ENCODE data around the gene GSTT2B. TPM values are rescaled to one million over a fixed set of nuclear protein-coding genes. Genes with fewer than 3 reads are reported as not detected.

Gene GSTT2B
- total and polyA plus RNA-seq, 2 of the 8 experiments (the other 6 are each of a cell fraction or from before 2014, with no cell fraction given) = 6.3 to 13.3 TPM

DNA sequence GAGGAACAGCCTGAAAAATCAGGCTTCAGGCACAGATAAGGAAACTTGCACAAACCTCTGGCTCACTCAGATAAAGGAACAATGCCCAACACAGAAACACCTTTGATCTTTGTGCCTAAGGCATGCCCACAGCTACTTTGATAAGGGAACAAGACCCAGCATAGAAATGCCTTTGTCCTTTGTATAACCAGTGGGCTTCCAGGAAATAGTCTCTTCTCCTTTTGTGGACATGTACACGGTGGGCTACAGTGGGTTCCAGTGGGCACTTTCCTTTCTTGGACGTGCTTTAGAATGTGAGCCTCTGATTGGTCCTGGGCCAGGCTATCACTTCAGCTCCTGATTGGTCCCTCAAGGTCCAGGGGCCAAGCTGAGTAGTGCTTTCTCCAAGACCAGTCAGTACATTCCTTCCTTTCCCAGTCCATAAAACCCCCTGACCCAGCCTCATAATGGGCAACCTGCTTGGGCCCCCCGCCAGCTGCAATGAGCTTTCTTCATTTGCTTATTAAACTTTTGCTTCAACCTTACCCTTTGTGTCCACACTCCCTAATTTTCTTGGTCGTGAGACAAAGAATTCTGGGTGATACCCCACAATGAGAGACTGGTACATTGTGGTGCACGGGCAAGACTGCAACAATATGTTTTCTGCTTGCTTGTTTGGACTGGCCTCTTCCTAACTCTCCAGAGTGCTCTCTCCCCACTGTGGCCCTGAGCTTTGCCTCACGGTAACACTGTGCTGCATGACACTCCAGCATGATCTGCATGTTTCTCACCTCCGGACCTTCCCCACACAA lies 48.4 kb upstream of the GSTT2B start (continued):
- no peak for TF ChIP-seq POLR2A (IDR thresholded peaks at IDR 0.05; ENCODE audit: control extremely low read depth in 1 of 2, low read depth in 2 of 2, low read length in 2 of 2)
